Islet precursor cell (in vitro differentiated cells): Measurements from ENCODE around the gene MT4.
A peak's percentile ranks its signal among the peaks of the same experiment; 100 is the strongest.

Source experiments
- DNase-seq: peaks from one replicate; pipeline ENCODE4 v3.0.0-alpha.2; 2018

The MT4 gene

GRCh38 chr16:56605475-56605874 is 40.6 kb downstream of the MT4 start:
- no peak for DNase-seq

GRCh38 chr16:56606071-56606475 is 41.2 kb downstream of the MT4 start:
- no peak for DNase-seq

- DNase-seq, result peak; percentile 56
These were observed 41.7 kb downstream of the MT4 start for GRCh38 chr16:56606476-56607108.

GRCh38 chr16:56607109-56607618 is 42.3 kb downstream of the MT4 start:
- DNase-seq, result peak; percentile 93

GRCh38 chr16:56607675-56608042 is 42.8 kb downstream of the MT4 start:
- DNase-seq, result no peak

- peak; percentile 97 for DNase-seq
These were observed 43.4 kb downstream of the MT4 start, which contains the start of gene MT2A for GRCh38 chr16:56608043-56608875. MT2A (plus strand) TSS chr16:56608584; CDS start chr16:56608656, 72 bp downstream.

- DNase-seq, result peak; percentile 63
These were observed 44.1 kb downstream of the MT4 start for GRCh38 chr16:56608876-56609462.

- peak; percentile 56 for DNase-seq
These were observed 44.6 kb downstream of the MT4 start for GRCh38 chr16:56609463-56609921.

- peak; percentile 70 for DNase-seq
These were observed 45.2 kb downstream of the MT4 start for GRCh38 chr16:56610017-56610608.

GRCh38 chr16:56610609-56611111 is 45.8 kb downstream of the MT4 start:
- no peak for DNase-seq

- DNase-seq, result no peak
These were observed 46.5 kb downstream of the MT4 start for GRCh38 chr16:56611281-56611833.

- DNase-seq, result no peak
These were observed 48.8 kb downstream of the MT4 start for GRCh38 chr16:56613706-56614105.

- DNase-seq, result no peak
These were observed 49.7 kb downstream of the MT4 start for GRCh38 chr16:56614549-56614991.

- no peak for DNase-seq
These were observed 50.5 kb downstream of the MT4 start for GRCh38 chr16:56615353-56615752.

GRCh38 chr16:56616608-56617211 is 51.8 kb downstream of the MT4 start:
- peak; percentile 49 for DNase-seq

- DNase-seq, result peak; percentile 86
These were observed 52.6 kb downstream of the MT4 start for GRCh38 chr16:56617212-56618085.

- no peak for DNase-seq
These were observed 53.3 kb downstream of the MT4 start for GRCh38 chr16:56618138-56618537.
